HCT116 (cell line): ENCODE data around the gene FHIT. TPM values are rescaled to one million over a fixed set of nuclear protein-coding genes. Genes with fewer than 3 reads are reported as not detected.

Experiments used
- ATAC-seq: fragments of 200-7000 bp; cut with Tn5 transposase; 2 replicates; pipeline ENCODE4 v1.9.1; 2020; ENCODE audit warnings: mild to moderate bottlenecking, moderate library complexity
- BruUV-seq: library from RNA; stranded (reverse); fragments of 400-500 nt; replicated peaks from 2 replicates; lab custom pipeline; 2021; lab: Mats Ljungman, UMichigan
- CTCF ChIA-PET: fragments of 300-600 bp; sonication (Branson Sonifier 250); formaldehyde crosslinking; loops from one replicate; lab custom pipeline; 2021; ENCODE audit warnings: antibody characterized with exemption; lab: Charles Lee
- POLR2A ChIA-PET: fragments of 300-600, 350-600 bp; sonication (Branson Sonifier 250); formaldehyde crosslinking; loops from one replicate; lab custom pipeline; 2021; ENCODE audit warnings: antibody characterized with exemption; lab: Charles Lee
- RAD21 ChIA-PET, 2 experiments: fragments of 300-600 bp; sonication (Branson Sonifier 250); formaldehyde crosslinking; loops; one replicate each; lab custom pipeline; 2023; ENCODE audit warnings: low total read pairs in 2 of 2; ENCODE audit not compliant: uncharacterized antibody in 2 of 2, unreplicated experiment in 2 of 2, low non-redundant PET in 1 of 2; lab: Charles Lee
- DNase-seq: peaks from one replicate; pipeline ENCODE4 v3.0.0-alpha.2; 2010; ENCODE audit warnings: low read depth, low spot score
- H2AFZ ChIP-seq: fragments of 200-600 bp; shearing (Covaris generic), sonication (generic); 2 replicates; pipeline ENCODE4 v1.6.1; 2017; ENCODE audit warnings: low read depth, mixed run types, mixed read lengths, antibody characterized with exemption, low read length; ENCODE audit not compliant: poor library complexity, severe bottlenecking
- H3K27ac ChIP-seq: 2 replicates; pipeline ENCODE4 v1.5.1; 2012; ENCODE audit warnings: low read depth, low read length
- H3K27me3 ChIP-seq: fragments of 200-600 bp; sonication (generic); 2 replicates; pipeline ENCODE4 v1.6.1; 2016; ENCODE audit warnings: mixed run types, low read length, mixed read lengths; ENCODE audit not compliant: insufficient read depth
- H3K36me3 ChIP-seq, 2 experiments: fragments of 200-500 bp in 1 of 2; fragments of 200-600 bp in 1 of 2; sonication (Bioruptor generic) in 1 of 2; sonication (generic) in 1 of 2; 2 replicates each; pipeline versions ENCODE4 v1.5.1 to v1.6.1; 2014 to 2016; ENCODE audit warnings: low read length in 2 of 2, inconsistent platforms in 1 of 2, mixed read lengths in 1 of 2, mixed run types in 1 of 2; ENCODE audit not compliant: insufficient read depth in 2 of 2, control insufficient read depth in 1 of 2
- H3K4me1 ChIP-seq, 2 experiments: fragments of 200-600 bp in 1 of 2; sonication (generic) in 1 of 2; 2 replicates each; pipeline versions ENCODE4 v1.5.1 to v1.6.1; 2012 to 2017; ENCODE audit warnings: low read length in 2 of 2, inconsistent platforms in 1 of 2, mild to moderate bottlenecking in 1 of 2, mixed read lengths in 1 of 2, mixed run types in 1 of 2, moderate library complexity in 1 of 2; ENCODE audit not compliant: insufficient read depth in 2 of 2, control insufficient read depth in 1 of 2
- H3K4me2 ChIP-seq: fragments of 200-600 bp; sonication (generic); 2 replicates; pipeline ENCODE4 v1.6.1; 2017; ENCODE audit warnings: mixed run types, low read length, mixed read lengths
- H3K4me3 ChIP-seq, 2 experiments: fragments of 200-600 bp in 1 of 2; sonication (generic) in 1 of 2; replicated peaks in 1 of 2; 2 replicates each; pipeline ENCODE4 v1.5.1; 2011 to 2016; ENCODE audit warnings: low read length in 2 of 2, control low read depth in 1 of 2, low read depth in 1 of 2, mild to moderate bottlenecking in 1 of 2, mixed read lengths in 1 of 2, mixed run types in 1 of 2
- H3K79me2 ChIP-seq: fragments of 200-600 bp; sonication (generic); 2 replicates; pipeline ENCODE4 v1.6.1; 2017; ENCODE audit warnings: mild to moderate bottlenecking, mixed run types, low read length, moderate library complexity, mixed read lengths; ENCODE audit not compliant: insufficient read depth
- H3K9ac ChIP-seq: fragments of 200-600 bp; sonication (generic); 2 replicates; pipeline ENCODE4 v1.6.1; 2016; ENCODE audit warnings: low read length, mixed read lengths
- H3K9me2 ChIP-seq: fragments of 200-600 bp; sonication (generic), shearing (Covaris generic); 2 replicates; pipeline ENCODE4 v1.6.1; 2017; ENCODE audit warnings: mixed run types, mild to moderate bottlenecking, moderate library complexity; ENCODE audit not compliant: insufficient read depth
- H3K9me3 ChIP-seq, 2 experiments: fragments of 200-500 bp in 1 of 2; fragments of 200-600 bp in 1 of 2; sonication (Bioruptor generic) in 1 of 2; sonication (generic) in 1 of 2; 2 replicates each; pipeline ENCODE4 v1.6.1; 2014 to 2017; ENCODE audit warnings: low read length in 2 of 2, mixed read lengths in 2 of 2, inconsistent platforms in 1 of 2, low read depth in 1 of 2, mild to moderate bottlenecking in 1 of 2, mixed run types in 1 of 2, moderate library complexity in 1 of 2; ENCODE audit not compliant: control insufficient read depth in 1 of 2, insufficient read depth in 1 of 2
- H4K20me1 ChIP-seq: fragments of 200-600 bp; sonication (generic), shearing (Covaris generic); 2 replicates; pipeline ENCODE4 v1.6.1; 2017; ENCODE audit warnings: mixed run types, mild to moderate bottlenecking, moderate library complexity; ENCODE audit not compliant: insufficient read depth
- CBX3 ChIP-seq: IDR thresholded peaks from 2 replicates; pipeline ENCODE4 v1.6.1; 2012; ENCODE audit warnings: low read depth
- CEBPB ChIP-seq: IDR thresholded peaks from 2 replicates; pipeline ENCODE4 v1.6.1; 2012; ENCODE audit warnings: low read depth
- EGR1 ChIP-seq: IDR thresholded peaks from 2 replicates; pipeline ENCODE4 v1.6.1; 2012; ENCODE audit warnings: low read depth
- ELF1 ChIP-seq: IDR thresholded peaks from 2 replicates; pipeline ENCODE4 v1.6.1; 2012; ENCODE audit warnings: low read depth, borderline replicate concordance
- EZH2 ChIP-seq: fragments of 200-600 bp; sonication (generic); IDR thresholded peaks from 2 replicates; pipeline ENCODE4 v1.6.1; 2017; ENCODE audit warnings: antibody characterized with exemption, mixed run types
- FOSL1 ChIP-seq: IDR thresholded peaks from 2 replicates; pipeline ENCODE4 v1.6.1; 2012; ENCODE audit warnings: low read depth
- POLR2A ChIP-seq: IDR thresholded peaks from 2 replicates; pipeline ENCODE4 v1.7.0; 2011; ENCODE audit warnings: borderline replicate concordance; ENCODE audit not compliant: insufficient read depth, insufficient read length; ENCODE audit errors: extremely low read depth
- POLR2AphosphoS5 ChIP-seq: IDR thresholded peaks from 2 replicates; pipeline ENCODE4 v1.6.1; 2011; ENCODE audit warnings: mild to moderate bottlenecking, low read depth, low read length, moderate library complexity
- RAD21 ChIP-seq: IDR thresholded peaks from 2 replicates; pipeline ENCODE4 v1.6.1; 2012; ENCODE audit warnings: low read depth, mild to moderate bottlenecking
- SP1 ChIP-seq: IDR thresholded peaks from 2 replicates; pipeline ENCODE4 v1.6.1; 2012; ENCODE audit warnings: low read depth
- SRF ChIP-seq: IDR thresholded peaks from 2 replicates; pipeline ENCODE4 v1.6.1; 2012; ENCODE audit warnings: low read depth
- YY1 ChIP-seq: IDR thresholded peaks from 2 replicates; pipeline ENCODE4 v1.6.1; 2011; ENCODE audit warnings: low read length, low read depth, moderate library complexity, mild to moderate bottlenecking; ENCODE audit not compliant: insufficient replicate concordance; ENCODE audit errors: extremely low read depth
- ZFX ChIP-seq: fragments of 450-650 bp; IDR thresholded peaks from 2 replicates; pipeline ENCODE4 v1.6.1; 2017
- ZNF274 ChIP-seq: fragments of 200-500 bp; sonication (Bioruptor generic); IDR thresholded peaks from 2 replicates; pipeline ENCODE4 v1.6.1; 2014; ENCODE audit warnings: mild to moderate bottlenecking, low read depth, low read length, inconsistent platforms
- intact Hi-C: fragments of 100-400 bp; cut with micrococcal nuclease; formaldehyde crosslinking; loops from 2 replicates; pipeline ENCODE4 v1.10.0; 2022
- total RNA-seq: library from RNA; stranded (reverse); gene quantifications from one replicate; pipeline ENCODE4 v1.2.1, GENCODE V29; 2021; ENCODE audit not compliant: unreplicated experiment
- TF ChIP-seq, protein P1 (sequence below): IDR thresholded peaks from 2 replicates; pipeline ENCODE4 v1.6.1; 2012
- TF ChIP-seq, protein P2 (sequence below): IDR thresholded peaks from 2 replicates; pipeline ENCODE4 v1.6.1; 2012
- TF ChIP-seq, protein P3 (sequence below), 3 experiments: fragments of 200-600 bp in 1 of 3; sonication (generic) in 1 of 3; IDR thresholded peaks in 2 of 3; conservative IDR thresholded peaks in 1 of 3; 2 replicates each; pipeline ENCODE4 v1.5.1; 2012 to 2017; ENCODE audit warnings: low read depth in 2 of 3, low read length in 2 of 3, antibody characterized with exemption in 1 of 3, borderline replicate concordance in 1 of 3, control low read depth in 1 of 3, mild to moderate bottlenecking in 1 of 3, mixed read lengths in 1 of 3, mixed run types in 1 of 3, moderate library complexity in 1 of 3; ENCODE audit not compliant: insufficient read depth in 1 of 3
- TF ChIP-seq, protein P4 (sequence below): IDR thresholded peaks from 2 replicates; pipeline ENCODE4 v1.6.1; 2012; ENCODE audit warnings: low read depth

Gene FHIT
- total RNA-seq, 1 experiment from 2014 or later = 20.1 TPM

DNA sequence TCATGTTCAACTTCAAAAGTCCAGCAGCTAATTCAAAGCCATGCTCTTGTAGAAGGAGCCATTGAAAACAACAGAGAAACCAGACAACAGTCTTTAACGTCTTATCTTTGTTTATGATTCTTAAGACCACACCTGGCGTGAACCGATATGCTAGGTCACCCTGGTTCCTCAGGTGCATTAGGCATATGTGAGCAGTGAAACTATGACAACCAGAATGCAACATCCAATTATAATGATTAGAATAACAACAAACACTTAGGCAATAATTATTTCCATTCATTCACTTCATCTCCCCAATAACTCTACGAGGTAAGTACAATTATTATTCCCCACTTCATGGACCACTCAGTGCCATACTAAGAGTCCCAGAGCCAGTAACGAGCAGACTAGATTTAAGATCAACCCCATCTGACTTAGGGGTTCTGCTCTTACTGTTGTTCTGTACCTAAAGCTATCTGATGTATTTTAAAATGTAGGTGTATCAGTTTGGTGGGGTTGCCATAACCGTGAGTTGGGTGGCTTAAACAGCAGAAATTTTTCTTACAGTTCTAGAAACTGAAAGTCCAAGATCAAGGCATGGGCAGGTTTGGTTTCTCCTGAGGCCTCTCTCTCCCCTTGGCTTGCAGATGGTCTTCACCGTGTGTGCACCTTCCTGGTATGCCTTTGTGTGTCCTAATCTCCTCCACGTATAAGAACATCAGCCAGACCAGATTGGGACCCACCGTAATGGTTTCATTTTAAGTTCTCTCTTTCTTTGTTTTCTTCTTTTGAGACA, 1203.6 kb downstream of the FHIT start:
- Histone ChIP-seq H3K4me1 (no peaks in the 10 kb centered on the region), H3K9me2 (no peaks in the 10 kb centered on the region), H3K27ac (no peak overlapping the region), H3K9ac (no peak overlapping the region), H3K79me2 (no peaks in the 10 kb centered on the region), H3K36me3 (no peaks in the 10 kb centered on the region), H3K9me3 (no peaks in the 10 kb centered on the region), H3K4me3 (no peak overlapping the region), H4K20me1 (no peaks in the 10 kb centered on the region), H3K27me3 (no peaks in the 10 kb centered on the region), H3K4me2 (no peak overlapping the region), H2AFZ (no peak overlapping the region)
- DNase-seq (no peak), ATAC-seq (no peak)
- ChIA-PET POLR2A (no interaction called here), CTCF (no interaction called here), RAD21 (no interaction called here)
- intact Hi-C loops = no loop called here
- TF ChIP-seq EZH2 (no peak), EGR1 (no peak), YY1 (no peak), SRF (no peak), ZFX (no peak), POLR2A (no peak), CEBPB (no peak), ELF1 (no peak), CBX3 (no peak), SP1 (no peak), ZNF274 (no peak), FOSL1 (no peak), RAD21 (no peak), POLR2AphosphoS5 (no peak)
- TF ChIP-seq, protein P1, sequence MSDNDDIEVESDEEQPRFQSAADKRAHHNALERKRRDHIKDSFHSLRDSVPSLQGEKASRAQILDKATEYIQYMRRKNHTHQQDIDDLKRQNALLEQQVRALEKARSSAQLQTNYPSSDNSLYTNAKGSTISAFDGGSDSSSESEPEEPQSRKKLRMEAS = no peak
- TF ChIP-seq, protein P2, sequence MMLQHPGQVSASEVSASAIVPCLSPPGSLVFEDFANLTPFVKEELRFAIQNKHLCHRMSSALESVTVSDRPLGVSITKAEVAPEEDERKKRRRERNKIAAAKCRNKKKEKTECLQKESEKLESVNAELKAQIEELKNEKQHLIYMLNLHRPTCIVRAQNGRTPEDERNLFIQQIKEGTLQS = no peak
- TF ChIP-seq, protein P3, sequence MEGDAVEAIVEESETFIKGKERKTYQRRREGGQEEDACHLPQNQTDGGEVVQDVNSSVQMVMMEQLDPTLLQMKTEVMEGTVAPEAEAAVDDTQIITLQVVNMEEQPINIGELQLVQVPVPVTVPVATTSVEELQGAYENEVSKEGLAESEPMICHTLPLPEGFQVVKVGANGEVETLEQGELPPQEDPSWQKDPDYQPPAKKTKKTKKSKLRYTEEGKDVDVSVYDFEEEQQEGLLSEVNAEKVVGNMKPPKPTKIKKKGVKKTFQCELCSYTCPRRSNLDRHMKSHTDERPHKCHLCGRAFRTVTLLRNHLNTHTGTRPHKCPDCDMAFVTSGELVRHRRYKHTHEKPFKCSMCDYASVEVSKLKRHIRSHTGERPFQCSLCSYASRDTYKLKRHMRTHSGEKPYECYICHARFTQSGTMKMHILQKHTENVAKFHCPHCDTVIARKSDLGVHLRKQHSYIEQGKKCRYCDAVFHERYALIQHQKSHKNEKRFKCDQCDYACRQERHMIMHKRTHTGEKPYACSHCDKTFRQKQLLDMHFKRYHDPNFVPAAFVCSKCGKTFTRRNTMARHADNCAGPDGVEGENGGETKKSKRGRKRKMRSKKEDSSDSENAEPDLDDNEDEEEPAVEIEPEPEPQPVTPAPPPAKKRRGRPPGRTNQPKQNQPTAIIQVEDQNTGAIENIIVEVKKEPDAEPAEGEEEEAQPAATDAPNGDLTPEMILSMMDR (IDR thresholded peaks at IDR 0.05 in 2 of 3, conservative IDR thresholded peaks at IDR 0.05 in 1 of 3; ENCODE audit: borderline replicate concordance in 1 of 3, insufficient read depth in 1 of 3, low read depth in 2 of 3, low read length in 2 of 3) = no peak
- TF ChIP-seq, protein P4, sequence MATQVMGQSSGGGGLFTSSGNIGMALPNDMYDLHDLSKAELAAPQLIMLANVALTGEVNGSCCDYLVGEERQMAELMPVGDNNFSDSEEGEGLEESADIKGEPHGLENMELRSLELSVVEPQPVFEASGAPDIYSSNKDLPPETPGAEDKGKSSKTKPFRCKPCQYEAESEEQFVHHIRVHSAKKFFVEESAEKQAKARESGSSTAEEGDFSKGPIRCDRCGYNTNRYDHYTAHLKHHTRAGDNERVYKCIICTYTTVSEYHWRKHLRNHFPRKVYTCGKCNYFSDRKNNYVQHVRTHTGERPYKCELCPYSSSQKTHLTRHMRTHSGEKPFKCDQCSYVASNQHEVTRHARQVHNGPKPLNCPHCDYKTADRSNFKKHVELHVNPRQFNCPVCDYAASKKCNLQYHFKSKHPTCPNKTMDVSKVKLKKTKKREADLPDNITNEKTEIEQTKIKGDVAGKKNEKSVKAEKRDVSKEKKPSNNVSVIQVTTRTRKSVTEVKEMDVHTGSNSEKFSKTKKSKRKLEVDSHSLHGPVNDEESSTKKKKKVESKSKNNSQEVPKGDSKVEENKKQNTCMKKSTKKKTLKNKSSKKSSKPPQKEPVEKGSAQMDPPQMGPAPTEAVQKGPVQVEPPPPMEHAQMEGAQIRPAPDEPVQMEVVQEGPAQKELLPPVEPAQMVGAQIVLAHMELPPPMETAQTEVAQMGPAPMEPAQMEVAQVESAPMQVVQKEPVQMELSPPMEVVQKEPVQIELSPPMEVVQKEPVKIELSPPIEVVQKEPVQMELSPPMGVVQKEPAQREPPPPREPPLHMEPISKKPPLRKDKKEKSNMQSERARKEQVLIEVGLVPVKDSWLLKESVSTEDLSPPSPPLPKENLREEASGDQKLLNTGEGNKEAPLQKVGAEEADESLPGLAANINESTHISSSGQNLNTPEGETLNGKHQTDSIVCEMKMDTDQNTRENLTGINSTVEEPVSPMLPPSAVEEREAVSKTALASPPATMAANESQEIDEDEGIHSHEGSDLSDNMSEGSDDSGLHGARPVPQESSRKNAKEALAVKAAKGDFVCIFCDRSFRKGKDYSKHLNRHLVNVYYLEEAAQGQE = no peak
- no TSS peak for BruUV-seq
